ENCODE measurements around the gene TAGLN2. TPM values are rescaled to one million over a fixed set of nuclear protein-coding genes. Genes with fewer than 3 reads are reported as not detected.

Gene TAGLN2
- total RNA-seq, 4 donors from 2014 or later = 65.1 to 235 (median 168) TPM

GRCh38 chr1:159897962-159898361 is 27.3 kb downstream of the TAGLN2 start:
- Histone ChIP-seq H3K4me3 (no peak overlapping the region), H3K9me3 (no peaks in the 10 kb centered on the region), H3K36me3 (no peaks in the 10 kb centered on the region), H3K27me3 (no peaks in the 10 kb centered on the region), H3K27ac (no peak overlapping the region), H3K4me1 (peaks cover 4 to 26% (median 11%) of the 10 kb centered on the region in 4 donors)
- DNase-seq = no peak
- intact Hi-C loops (cut with DNase I; ENCODE audit: low total_unique reads) (no loop called here), in situ Hi-C loops (cut with MboI; ENCODE audit: low pct_ligation_motif_present in 1 of 4, low pct_unique_long_range_greater_than_20kb in 1 of 4, low sequenced_read_pairs in 3 of 4) (loop anchor here in 1 of 4 donors (10.0 kb wide), 1 partner anchor 113 kb away; the partner anchor contains the start of gene DUSP23)
- WGBS, 2 donors (ENCODE audit: low coverage in 1 of 2) = 83 to 87% methylated on average over 1 to 3 of the region's 3 CpGs
- no peak for TF ChIP-seq POLR2A (IDR thresholded peaks at IDR 0.05)
- no peak for TF ChIP-seq EP300 (IDR thresholded peaks at IDR 0.05; ENCODE audit: low read depth)
- no peak for TF ChIP-seq CTCF (IDR thresholded peaks at IDR 0.05)
- no peak for TF ChIP-seq POLR2AphosphoS5 (IDR thresholded peaks at IDR 0.05)

- intact Hi-C loops (cut with DNase I; ENCODE audit: low total_unique reads) (no loop called here), in situ Hi-C loops (cut with MboI; ENCODE audit: low pct_ligation_motif_present in 1 of 4, low pct_unique_long_range_greater_than_20kb in 1 of 4, low sequenced_read_pairs in 3 of 4) (loop anchor here in 1 of 4 donors (10.0 kb wide), 1 partner anchor 112 kb away; the partner anchor contains the start of gene DUSP23)
- no peak overlapping the region for H3K4me3 ChIP-seq
- H3K9me3 ChIP-seq = no peaks in the 10 kb centered on the region
- no peaks in the 10 kb centered on the region for H3K27me3 ChIP-seq
- DNase-seq = no peak
- H3K36me3 ChIP-seq = no peaks in the 10 kb centered on the region
- no peak for TF ChIP-seq EP300 (IDR thresholded peaks at IDR 0.05; ENCODE audit: low read depth)
- TF ChIP-seq POLR2AphosphoS5 (IDR thresholded peaks at IDR 0.05) = no peak
- no peak for TF ChIP-seq POLR2A (IDR thresholded peaks at IDR 0.05)
- no peak for TF ChIP-seq CTCF (IDR thresholded peaks at IDR 0.05)
- H3K27ac ChIP-seq = peak overlapping the region; percentile 11 to 35 (median 24)
- 53 to 85% methylated on average over 2 to 3 of the region's 3 CpGs for WGBS, 2 donors (ENCODE audit: low coverage in 1 of 2)
- H3K4me1 ChIP-seq = peaks cover 4 to 26% (median 11%) of the 10 kb centered on the region in 4 donors
Measured at GRCh38 chr1:159896546-159896930, 28.8 kb downstream of the TAGLN2 start.

GRCh38 chr1:159895836-159896545 is 29.3 kb downstream of the TAGLN2 start:
- H3K9me3 ChIP-seq = no peaks in the 10 kb centered on the region
- H3K4me3 ChIP-seq = no peak overlapping the region
- no peaks in the 10 kb centered on the region for H3K27me3 ChIP-seq
- WGBS, 2 donors (ENCODE audit: low coverage in 1 of 2) = 67 to 82% methylated on average over 4 to 6 of the region's 6 CpGs
- in situ Hi-C loops (cut with MboI; ENCODE audit: low pct_ligation_motif_present in 1 of 4, low pct_unique_long_range_greater_than_20kb in 1 of 4, low sequenced_read_pairs in 3 of 4) (loop anchor here in 1 of 4 donors (10.0 kb wide), 1 partner anchor 111 kb away; the partner anchor contains the start of gene DUSP23), intact Hi-C loops (cut with DNase I; ENCODE audit: low total_unique reads) (no loop called here)
- TF ChIP-seq POLR2AphosphoS5 (IDR thresholded peaks at IDR 0.05) (no peak), CTCF (IDR thresholded peaks at IDR 0.05) (no peak), POLR2A (IDR thresholded peaks at IDR 0.05) (no peak), EP300 (IDR thresholded peaks at IDR 0.05; ENCODE audit: low read depth) (no peak)
- H3K27ac ChIP-seq = peak overlapping the region; percentile 11 to 35 (median 24)
- DNase-seq = no peak
- peaks cover 4 to 24% (median 11%) of the 10 kb centered on the region in 4 donors for H3K4me1 ChIP-seq
- H3K36me3 ChIP-seq = no peaks in the 10 kb centered on the region

GRCh38 chr1:159895286-159895685 is 30.0 kb downstream of the TAGLN2 start:
- Histone ChIP-seq H3K27ac (no peak overlapping the region), H3K4me3 (no peak overlapping the region), H3K27me3 (no peaks in the 10 kb centered on the region), H3K4me1 (peaks cover 4 to 18% (median 7%) of the 10 kb centered on the region in 4 donors), H3K36me3 (no peaks in the 10 kb centered on the region), H3K9me3 (no peaks in the 10 kb centered on the region)
- intact Hi-C loops (cut with DNase I; ENCODE audit: low total_unique reads) (no loop called here), in situ Hi-C loops (cut with MboI; ENCODE audit: low pct_ligation_motif_present in 1 of 4, low pct_unique_long_range_greater_than_20kb in 1 of 4, low sequenced_read_pairs in 3 of 4) (loop anchor here in 1 of 4 donors (10.0 kb wide), 1 partner anchor 110 kb away; the partner anchor contains the start of gene DUSP23)
- TF ChIP-seq POLR2AphosphoS5 (IDR thresholded peaks at IDR 0.05) = no peak
- TF ChIP-seq POLR2A (IDR thresholded peaks at IDR 0.05) = no peak
- TF ChIP-seq CTCF (IDR thresholded peaks at IDR 0.05) = no peak
- no peak for TF ChIP-seq EP300 (IDR thresholded peaks at IDR 0.05; ENCODE audit: low read depth)
- 80 to 95% methylated on average over 2 to 3 of the region's 3 CpGs for WGBS, 2 donors (ENCODE audit: low coverage in 1 of 2)
- DNase-seq = no peak

All from transverse colon (tissue), 4 donors.